Natural killer cell treated with Interleukin-12 subunit alpha and Interleukin-12 subunit beta and Interleukin-15 and Interleukin-18, amount 100 ng/mL, for 72 hours (primary cell): ENCODE measurements around the gene GCN1. TPM values are rescaled to one million over a fixed set of nuclear protein-coding genes. Genes with fewer than 3 reads are reported as not detected.
A peak's percentile ranks its signal among the peaks of the same experiment; 100 is the strongest.

ENCODE experiments used
- ATAC-seq, 2 donors: fragments of 150-1000 bp; cut with Tn5 transposase in 1 of 2; sonication (Bioruptor Pico), chemical (Tn5 transposase) in 1 of 2; 2 replicates each; pipeline ENCODE4 v1.10.0; 2021
- DNase-seq: peaks from one replicate; pipeline ENCODE4 v3.0.0; 2022; ENCODE audit warnings: low spot score
- H3K27ac Mint-ChIP-seq, 2 donors: 1 replicate in 1 of 2; 2 replicates in 1 of 2; pipeline ENCODE4 v1.8.0; 2022; ENCODE audit warnings: mixed read lengths in 2 of 2, mild to moderate bottlenecking in 1 of 2, moderate library complexity in 1 of 2
- H3K27me3 Mint-ChIP-seq, 2 donors: 1 replicate in 1 of 2; 2 replicates in 1 of 2; pipeline ENCODE4 v1.8.0; 2022; ENCODE audit warnings: mixed read lengths in 2 of 2
- H3K36me3 Mint-ChIP-seq: one replicate; pipeline ENCODE4 v1.8.0; 2022; ENCODE audit warnings: mixed read lengths
- H3K4me1 Mint-ChIP-seq, 2 donors: 1 replicate in 1 of 2; 2 replicates in 1 of 2; pipeline ENCODE4 v1.8.0; 2022; ENCODE audit warnings: low read depth in 2 of 2, mixed read lengths in 2 of 2, mild to moderate bottlenecking in 1 of 2
- H3K4me3 Mint-ChIP-seq: one replicate; pipeline ENCODE4 v1.8.0; 2022; ENCODE audit warnings: mixed read lengths
- H3K9me3 Mint-ChIP-seq: 2 replicates; pipeline ENCODE4 v1.8.0; 2022; ENCODE audit warnings: mixed read lengths
- total RNA-seq, 2 donors: library from RNA; stranded (reverse); gene quantifications; one replicate each; pipeline ENCODE4 v1.2.3, GENCODE V29; 2022

Gene GCN1
- total RNA-seq, 2 donors from 2014 or later, result 126 to 311 TPM

- Mint-ChIP-seq H3K36me3 (no peaks in the 10 kb centered on the region), H3K4me3 (peak overlapping the region; percentile 85), H3K27me3 (no peaks in the 10 kb centered on the region), H3K4me1 (peaks cover 65 to 76% of the 10 kb centered on the region in 2 donors), H3K27ac (peak overlapping the region; percentile 99), H3K9me3 (no peaks in the 10 kb centered on the region)
- DNase-seq (peak; percentile 76), ATAC-seq (peak; percentile 54 to 78)
Observed at GRCh38 chr12:120235369-120236323, 41.1 kb upstream of the GCN1 start.

GRCh38 chr12:120234643-120235368 is 40.3 kb upstream of the GCN1 start:
- no peak for ATAC-seq
- H3K4me3 Mint-ChIP-seq, result peak overlapping the region; percentile 90
- no peaks in the 10 kb centered on the region for H3K9me3 Mint-ChIP-seq
- no peaks in the 10 kb centered on the region for H3K27me3 Mint-ChIP-seq
- H3K27ac Mint-ChIP-seq, result peak overlapping the region; percentile 99
- H3K36me3 Mint-ChIP-seq, result no peaks in the 10 kb centered on the region
- DNase-seq, result no peak
- peaks cover 68 to 71% of the 10 kb centered on the region in 2 donors for H3K4me1 Mint-ChIP-seq

- H3K36me3 Mint-ChIP-seq, result no peaks in the 10 kb centered on the region
- peak; percentile 86 to 89 for ATAC-seq
- DNase-seq, result peak; percentile 92
- H3K4me3 Mint-ChIP-seq, result peak overlapping the region; percentile 90
- H3K27ac Mint-ChIP-seq, result peak overlapping the region; percentile 99
- H3K4me1 Mint-ChIP-seq, result peaks cover 80 to 92% of the 10 kb centered on the region in 2 donors
- no peaks in the 10 kb centered on the region for H3K27me3 Mint-ChIP-seq
- H3K9me3 Mint-ChIP-seq, result no peaks in the 10 kb centered on the region
Observed at GRCh38 chr12:120231316-120232011, 36.9 kb upstream of the GCN1 start.

DNA sequence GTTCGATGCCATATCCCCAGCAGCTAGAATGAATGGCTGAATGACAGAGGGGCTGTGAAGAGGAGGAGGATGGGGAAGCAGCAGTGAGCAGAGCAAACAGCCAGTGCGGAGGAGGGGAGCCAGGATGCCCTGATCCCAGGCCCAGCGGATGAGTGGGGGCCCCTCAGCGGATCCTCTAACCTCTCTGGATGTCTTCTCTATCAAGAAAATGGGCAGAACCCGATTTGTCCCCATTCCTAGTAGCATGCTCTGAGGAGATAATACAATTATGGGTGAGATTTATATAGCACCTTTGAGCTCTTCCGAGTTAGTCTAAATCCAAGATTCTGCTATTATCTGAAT is 36.4 kb upstream of the GCN1 start:
- peak overlapping the region; percentile 90 for H3K4me3 Mint-ChIP-seq
- peak overlapping the region; percentile 99 for H3K27ac Mint-ChIP-seq
- DNase-seq (no peak), ATAC-seq (no peak)
- H3K4me1 Mint-ChIP-seq, result peaks cover 81 to 95% of the 10 kb centered on the region in 2 donors
- H3K36me3 Mint-ChIP-seq, result no peaks in the 10 kb centered on the region
- no peaks in the 10 kb centered on the region for H3K9me3 Mint-ChIP-seq
- no peaks in the 10 kb centered on the region for H3K27me3 Mint-ChIP-seq

GRCh38 chr12:120230326-120230973 is 35.9 kb upstream of the GCN1 start:
- H3K27me3 Mint-ChIP-seq, result no peaks in the 10 kb centered on the region
- ATAC-seq, result no peak
- H3K36me3 Mint-ChIP-seq, result no peaks in the 10 kb centered on the region
- no peak for DNase-seq
- H3K4me3 Mint-ChIP-seq, result peak overlapping the region; percentile 90
- H3K27ac Mint-ChIP-seq, result peak overlapping the region; percentile 99
- H3K9me3 Mint-ChIP-seq, result no peaks in the 10 kb centered on the region
- H3K4me1 Mint-ChIP-seq, result peaks cover 81 to 95% of the 10 kb centered on the region in 2 donors

DNA sequence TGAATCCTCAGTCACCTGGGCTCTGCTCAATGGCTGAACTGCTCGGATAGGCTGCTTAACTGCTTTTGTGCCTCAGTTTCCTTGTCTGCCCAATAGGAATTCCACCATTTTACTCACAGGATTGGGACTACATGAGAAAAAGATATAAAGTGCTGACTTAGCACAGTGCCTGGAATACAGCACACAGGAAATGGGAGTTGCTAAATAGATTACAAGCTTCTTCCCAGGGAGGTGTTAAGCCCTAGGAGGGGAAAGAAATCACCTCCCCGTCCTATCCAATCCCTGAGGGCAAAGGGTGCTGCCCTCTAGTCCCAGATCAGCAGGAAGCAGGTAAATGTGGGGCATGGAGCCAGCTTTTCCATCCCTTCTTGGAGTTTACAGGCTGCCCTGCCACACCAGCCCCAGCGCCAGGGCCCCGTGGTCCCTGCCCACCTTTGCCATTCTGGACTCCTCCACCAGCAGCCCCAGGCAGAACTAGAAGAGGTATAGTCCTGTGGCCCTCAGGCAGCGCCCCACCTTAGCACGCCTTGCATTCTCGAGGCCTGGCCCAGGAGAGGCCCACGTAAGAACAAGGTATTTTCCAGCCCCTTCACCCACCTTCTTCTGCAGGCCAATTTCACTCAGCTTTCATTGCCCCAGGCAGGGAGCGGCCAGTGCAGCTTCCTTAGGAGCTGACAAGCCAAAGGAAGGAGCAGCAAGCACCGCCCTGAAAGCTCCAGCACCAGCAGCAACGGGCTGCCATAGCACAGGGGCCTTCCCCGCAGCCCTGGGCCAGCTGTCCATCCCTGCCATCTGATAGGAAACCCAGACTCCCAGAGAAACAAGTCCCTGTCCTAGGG is 35.2 kb upstream of the GCN1 start:
- peak overlapping the region; percentile 99 for H3K27ac Mint-ChIP-seq
- DNase-seq, result no peak
- H3K27me3 Mint-ChIP-seq, result no peaks in the 10 kb centered on the region
- peaks cover 80 to 92% of the 10 kb centered on the region in 2 donors for H3K4me1 Mint-ChIP-seq
- H3K4me3 Mint-ChIP-seq, result peak overlapping the region; percentile 36
- no peak for ATAC-seq
- H3K9me3 Mint-ChIP-seq, result no peaks in the 10 kb centered on the region
- H3K36me3 Mint-ChIP-seq, result no peaks in the 10 kb centered on the region

DNA sequence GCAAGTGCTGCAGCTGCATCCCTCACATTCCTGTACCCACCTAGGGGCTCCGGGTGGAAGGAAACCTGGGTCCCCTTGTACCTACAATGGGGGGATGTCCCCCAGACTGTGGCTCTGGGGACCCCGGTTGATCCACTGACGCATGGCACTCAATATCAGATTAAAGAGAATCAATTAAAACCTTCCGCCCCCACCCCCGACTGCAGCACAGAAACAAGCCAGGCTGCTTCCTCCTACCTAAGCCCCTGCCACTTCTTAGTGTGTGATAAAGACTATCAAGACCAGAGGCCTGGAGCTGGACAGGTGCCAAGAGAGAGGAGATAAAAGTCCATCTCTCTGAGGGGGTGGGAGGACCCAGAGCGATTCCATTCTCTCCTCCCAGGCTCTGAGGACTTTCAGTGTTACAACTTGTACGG is 34.6 kb upstream of the GCN1 start:
- Mint-ChIP-seq H3K27me3 (no peaks in the 10 kb centered on the region), H3K27ac (peak overlapping the region; percentile 99), H3K36me3 (no peaks in the 10 kb centered on the region), H3K4me3 (peak overlapping the region; percentile 36), H3K4me1 (peaks cover 78 to 86% of the 10 kb centered on the region in 2 donors), H3K9me3 (no peaks in the 10 kb centered on the region)
- ATAC-seq (no peak), DNase-seq (no peak)

- ATAC-seq, result peak; percentile 78 to 84
- Mint-ChIP-seq H3K4me3 (peak overlapping the region; percentile 72), H3K27ac (peak overlapping the region; percentile 99), H3K27me3 (no peaks in the 10 kb centered on the region), H3K4me1 (peaks cover 74 to 80% of the 10 kb centered on the region in 2 donors), H3K36me3 (no peaks in the 10 kb centered on the region), H3K9me3 (no peaks in the 10 kb centered on the region)
- peak; percentile 87 for DNase-seq
Observed at GRCh38 chr12:120228291-120229070, 34.0 kb upstream of the GCN1 start.

DNA sequence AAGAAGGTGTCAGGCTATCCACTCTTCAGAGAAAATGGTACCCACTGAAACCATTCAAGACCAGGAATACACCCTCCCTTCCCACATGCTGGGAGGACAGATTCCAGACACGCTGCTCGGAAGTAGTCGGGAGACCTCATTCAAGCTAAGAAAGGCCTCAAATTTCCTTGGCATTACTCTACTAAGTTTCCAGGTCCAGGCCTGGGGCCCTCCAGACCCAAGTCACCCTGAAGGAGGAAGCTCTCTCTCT is 33.5 kb upstream of the GCN1 start:
- H3K27me3 Mint-ChIP-seq, result no peaks in the 10 kb centered on the region
- H3K27ac Mint-ChIP-seq, result peak overlapping the region; percentile 99
- H3K9me3 Mint-ChIP-seq, result no peaks in the 10 kb centered on the region
- ATAC-seq (no peak), DNase-seq (no peak)
- H3K4me3 Mint-ChIP-seq, result peak overlapping the region; percentile 72
- peaks cover 2% of the 10 kb centered on the region for H3K36me3 Mint-ChIP-seq
- peaks cover 72 to 77% of the 10 kb centered on the region in 2 donors for H3K4me1 Mint-ChIP-seq

GRCh38 chr12:120227233-120228040 is 32.9 kb upstream of the GCN1 start:
- Mint-ChIP-seq H3K9me3 (no peaks in the 10 kb centered on the region), H3K27ac (peak overlapping the region; percentile 99), H3K27me3 (no peaks in the 10 kb centered on the region), H3K36me3 (peaks cover 5% of the 10 kb centered on the region), H3K4me3 (peak overlapping the region; percentile 72), H3K4me1 (peaks cover 71 to 76% of the 10 kb centered on the region in 2 donors)
- DNase-seq, result no peak
- ATAC-seq, result no peak

- H3K36me3 Mint-ChIP-seq, result peaks cover 5% of the 10 kb centered on the region
- H3K27me3 Mint-ChIP-seq, result no peaks in the 10 kb centered on the region
- DNase-seq, result no peak
- H3K4me3 Mint-ChIP-seq, result peak overlapping the region; percentile 75
- peak overlapping the region; percentile 86 to 99 for H3K27ac Mint-ChIP-seq
- peak; percentile 30 to 45 for ATAC-seq
- no peaks in the 10 kb centered on the region for H3K9me3 Mint-ChIP-seq
- H3K4me1 Mint-ChIP-seq, result peaks cover 57 to 62% of the 10 kb centered on the region in 2 donors
Observed at GRCh38 chr12:120225852-120226640, 31.5 kb upstream of the GCN1 start.
